K562 (cell line): ENCODE data around the gene ZNF503. TPM values are rescaled to one million over a fixed set of nuclear protein-coding genes. Genes with fewer than 3 reads are reported as not detected.

Experiments
- ATAC-seq: fragments of 200-7000 bp; cut with Tn5 transposase; 3 replicates; pipeline ENCODE4 v1.9.1; 2020; ENCODE audit warnings: moderate library complexity
- BruUV-seq: library from RNA; stranded (reverse); fragments of 400-500 nt; replicated peaks from 2 replicates; lab custom pipeline; 2021; lab: Mats Ljungman, UMichigan
- CTCF ChIA-PET: fragments of 300-600 bp; formaldehyde crosslinking; extraction: SDS; loops from one replicate; lab custom pipeline; 2021; ENCODE audit warnings: low intra/inter-chr PET ratio; lab: Yijun Ruan, JAX
- POLR2A ChIA-PET: fragments of 300-600, 350-650 bp; sonication (Branson Sonifier 250); formaldehyde crosslinking; extraction: SDS; loops from one replicate; lab custom pipeline; 2021; ENCODE audit warnings: antibody characterized with exemption, inconsistent platforms; lab: Yijun Ruan, JAX
- DNase-seq, 4 experiments: peaks; one replicate each; pipeline versions ENCODE4 v3.0.0 to v3.0.0-alpha.2; 2011 to 2018; ENCODE audit warnings: low spot score in 3 of 4, mixed read lengths in 3 of 4; ENCODE audit errors: extremely low read depth in 1 of 4
- FAIRE-seq: peaks from 2 replicates; lab custom pipeline; 2011; peaks lifted over from hg19 to GRCh38; lab: Jason Lieb, UNC
- H2AFZ ChIP-seq: 2 replicates; pipeline ENCODE4 v1.6.0; 2011; ENCODE audit warnings: low read depth, low read length, control low read depth, inconsistent platforms
- H3K27ac ChIP-seq: fragments of 200-600 bp; 3 replicates; pipeline ENCODE4 v1.8.0; 2011; ENCODE audit warnings: low read depth, mild to moderate bottlenecking, control low read depth, inconsistent platforms, low read length, moderate library complexity, mixed read lengths; ENCODE audit errors: extremely low read depth
- H3K27me3 ChIP-seq, 2 experiments: fragments of 300-600 bp in 1 of 2; 2 replicates in 1 of 2; 3 replicates in 1 of 2; pipeline versions ENCODE4 v1.6.0 to v1.8.0; 2011; ENCODE audit warnings: inconsistent platforms in 2 of 2, low read length in 2 of 2, mild to moderate bottlenecking in 1 of 2, mixed read lengths in 1 of 2, moderate library complexity in 1 of 2; ENCODE audit not compliant: control insufficient read depth in 2 of 2, insufficient read depth in 2 of 2
- H3K36me3 ChIP-seq: fragments of 300-600 bp; 3 replicates; pipeline ENCODE4 v1.8.0; 2011; ENCODE audit warnings: mild to moderate bottlenecking, low read length, inconsistent platforms; ENCODE audit not compliant: control insufficient read depth, insufficient read depth
- H3K4me1 ChIP-seq, 2 experiments: fragments of 200-600 bp in 1 of 2; replicated peaks in 1 of 2; 2 replicates in 1 of 2; 3 replicates in 1 of 2; pipeline versions ENCODE4 v1.5.1 to v1.8.0; 2011; ENCODE audit warnings: inconsistent platforms in 2 of 2, low read length in 2 of 2, mild to moderate bottlenecking in 1 of 2, mixed read lengths in 1 of 2, moderate library complexity in 1 of 2; ENCODE audit not compliant: control insufficient read depth in 2 of 2, insufficient read depth in 2 of 2
- H3K4me2 ChIP-seq: 2 replicates; pipeline ENCODE4 v1.6.1; 2011; ENCODE audit warnings: low read length, control low read depth, inconsistent platforms, mixed read lengths; ENCODE audit not compliant: insufficient read depth
- H3K4me3 ChIP-seq: fragments of 200-600 bp; sonication (generic), shearing (Covaris generic); 2 replicates; pipeline ENCODE4 v1.5.1; 2016; ENCODE audit warnings: control low read depth, inconsistent platforms
- H3K79me2 ChIP-seq: fragments of 200-600 bp; 3 replicates; pipeline ENCODE4 v1.8.0; 2011; ENCODE audit warnings: low read length, inconsistent platforms; ENCODE audit not compliant: control insufficient read depth, insufficient read depth
- H3K9ac ChIP-seq, 2 experiments: 2 replicates each; pipeline versions ENCODE4 v1.6.0 to v1.6.1; 2011; ENCODE audit warnings: low read depth in 2 of 2, low read length in 2 of 2, control low read depth in 1 of 2, inconsistent platforms in 1 of 2, mild to moderate bottlenecking in 1 of 2, mixed read lengths in 1 of 2; ENCODE audit not compliant: insufficient read depth in 1 of 2
- H3K9me1 ChIP-seq: one replicate; pipeline ENCODE4 v1.6.0; 2011; ENCODE audit warnings: inconsistent platforms, mild to moderate bottlenecking, low read length, moderate library complexity; ENCODE audit not compliant: control insufficient read depth, insufficient read depth
- H3K9me3 ChIP-seq: replicated peaks from 2 replicates; pipeline ENCODE4 v1.5.1; 2011; ENCODE audit warnings: low read depth, low read length, inconsistent platforms; ENCODE audit not compliant: control insufficient read depth, insufficient read depth
- H4K20me1 ChIP-seq: replicated peaks from 2 replicates; pipeline ENCODE4 v1.6.1; 2011; ENCODE audit warnings: low read length, inconsistent platforms, mixed read lengths; ENCODE audit not compliant: control insufficient read depth, insufficient read depth
- FOXK2 ChIP-seq, 2 experiments: fragments of 450-650 bp; IDR thresholded peaks in 1 of 2; conservative IDR thresholded peaks in 1 of 2; 2 replicates each; pipeline ENCODE4 v1.6.1; 2016; ENCODE audit warnings: low read depth in 2 of 2, mild to moderate bottlenecking in 1 of 2
- KLF1 ChIP-seq: fragments of 450-650 bp; IDR thresholded peaks from 2 replicates; pipeline ENCODE4 v1.6.1; 2016; ENCODE audit warnings: missing genetic modification characterization, missing compliant biosample characterization
- MAX ChIP-seq: sonication (generic); formaldehyde crosslinking; IDR thresholded peaks from 2 replicates; pipeline ENCODE4 v1.9.0; 2022; ENCODE audit warnings: mild to moderate bottlenecking, missing genetic modification reagents
- NBN ChIP-seq: fragments of 450-650 bp; IDR thresholded peaks from 2 replicates; pipeline ENCODE4 v1.6.1; 2016; ENCODE audit warnings: low read depth, mild to moderate bottlenecking
- NEUROD1 ChIP-seq: fragments of 150-350 bp; IDR thresholded peaks from 2 replicates; pipeline ENCODE4 v1.6.1; 2014; ENCODE audit warnings: borderline replicate concordance, low read length, low read depth; ENCODE audit not compliant: partially characterized antibody
- NFRKB ChIP-seq: fragments of 450-650 bp; IDR thresholded peaks from 2 replicates; pipeline ENCODE4 v1.6.1; 2016; ENCODE audit warnings: low read depth
- NFXL1 ChIP-seq: fragments of 450-650 bp; formaldehyde crosslinking; IDR thresholded peaks from 2 replicates; pipeline ENCODE4 v1.4.0; 2021; ENCODE audit warnings: mild to moderate bottlenecking
- RBFOX2 ChIP-seq: fragments of 200-400 bp; formaldehyde crosslinking; IDR thresholded peaks from 2 replicates; pipeline ENCODE4 v1.6.1; 2017; ENCODE audit warnings: low read depth, mild to moderate bottlenecking, low read length, moderate library complexity
- RFX7 ChIP-seq: fragments of 250-450 bp; sonication (Bioruptor Pico); IDR thresholded peaks from 2 replicates; pipeline ENCODE4 v1.5.1; 2021; ENCODE audit warnings: mild to moderate bottlenecking
- ZFPM2 ChIP-seq: fragments of 250-450 bp; sonication (Bioruptor Pico); IDR thresholded peaks from 2 replicates; pipeline ENCODE4 v1.5.1; 2022; ENCODE audit warnings: mild to moderate bottlenecking
- ZNF174 ChIP-seq: fragments of 250-450 bp; sonication (Bioruptor Pico); IDR thresholded peaks from 2 replicates; pipeline ENCODE4 v1.4.0; 2020; ENCODE audit warnings: mild to moderate bottlenecking
- ZNF224 ChIP-seq: sonication (generic); formaldehyde crosslinking; IDR thresholded peaks from 2 replicates; pipeline ENCODE4 v1.8.0; 2022; ENCODE audit warnings: mild to moderate bottlenecking, missing genetic modification reagents
- ZNF253 ChIP-seq: fragments of 250-450 bp; sonication (Bioruptor Pico); conservative IDR thresholded peaks from 2 replicates; pipeline ENCODE4 v1.6.1; 2021; ENCODE audit warnings: mild to moderate bottlenecking
- ZNF408 ChIP-seq: fragments of 250-450 bp; sonication (Bioruptor Pico); IDR thresholded peaks from 2 replicates; pipeline ENCODE4 v1.4.0; 2020; ENCODE audit warnings: low read depth, mild to moderate bottlenecking, moderate library complexity
- ZNF668 ChIP-seq: fragments of 250-450 bp; sonication (Bioruptor Pico); IDR thresholded peaks from 2 replicates; pipeline ENCODE4 v1.8.0; 2022; ENCODE audit warnings: mild to moderate bottlenecking, inconsistent platforms
- WGBS: fragments of 100-300 bp; shearing (Covaris generic); methylation state at CpG from one replicate; pipeline ENCODE4 v1.1.6; 2016; ENCODE audit warnings: low coverage, mixed read lengths; ENCODE audit not compliant: insufficient coverage; ENCODE audit errors: missing lambda C conversion rate; 5-methylcytosine and 5-hydroxymethylcytosine counted together
- in situ Hi-C: fragments of 300-500 bp; cut with MboI; formaldehyde crosslinking; loops from 4 replicates; pipeline ENCODE4 v1.15.0; 2018; ENCODE audit warnings: inconsistent platforms, mixed read lengths
- intact Hi-C: fragments of 100-400 bp; cut with micrococcal nuclease; formaldehyde crosslinking; loops from 2 replicates; pipeline ENCODE4 v1.14.2; 2022
- polyA plus RNA-seq, 8 experiments: library from polyadenylated mRNA; depleted of rRNA in 4 of 8; stranded (reverse) in 5 of 8; unstranded in 3 of 8; fragments of >200 nt; fragmentation: Nextera tagmentation in 2 of 8; fragmentation: Illumina TruSeq in 1 of 8; extraction: Ambion mirVana in 2 of 8; extraction: Trizol in 1 of 8; gene quantifications; 2 replicates each; pipeline versions ENCODE4 v1.2.1 to v1.2.3, GENCODE V29; 2011 to 2014; ENCODE audit warnings: inconsistent platforms in 1 of 8, missing spikeins in 1 of 8
- total RNA-seq, 7 experiments: library from RNA; depleted of rRNA in 6 of 7; stranded (reverse); fragments of >200 nt in 6 of 7; fragmentation: Illumina TruSeq in 2 of 7; extraction: Trizol in 2 of 7; gene quantifications; 2 replicates each; pipeline versions ENCODE4 v1.2.1 to v1.2.3, GENCODE V29; 2011 to 2021; ENCODE audit warnings: low replicate concordance in 1 of 7
- TF ChIP-seq, protein P1 (sequence below): fragments of 250-450 bp; sonication (Bioruptor Pico); IDR thresholded peaks from 2 replicates; pipeline ENCODE4 v1.4.0; 2020; ENCODE audit warnings: borderline replicate concordance
- TF ChIP-seq, protein P2 (sequence below), 2 experiments: fragments of 450-650 bp in 1 of 2; IDR thresholded peaks; 2 replicates each; pipeline ENCODE4 v1.6.1; 2011 to 2017; ENCODE audit warnings: low read depth in 2 of 2, antibody characterized with exemption in 1 of 2, borderline replicate concordance in 1 of 2, low read length in 1 of 2, mild to moderate bottlenecking in 1 of 2, mixed read lengths in 1 of 2; ENCODE audit not compliant: control insufficient read depth in 1 of 2

The ZNF503 gene
- total and polyA plus RNA-seq, 9 of the 15 experiments (the other 6 are each of a cell fraction or from before 2014, with no cell fraction given), result not detected

GRCh38 chr10:75406462-75407223 lies 5.1 kb upstream of the ZNF503 start:
- Histone ChIP-seq H3K9ac (no peak overlapping the region), H3K36me3 (no peaks in the 10 kb centered on the region), H3K9me1 (no peaks in the 10 kb centered on the region), H2AFZ (no peak overlapping the region), H4K20me1 (peaks cover 4% of the 10 kb centered on the region; the same call in 1 of the 2 replicates), H3K27me3 (peaks cover 51 to 77% of the 10 kb centered on the region in 2 experiments), H3K79me2 (no peaks in the 10 kb centered on the region), H3K9me3 (no peaks in the 10 kb centered on the region), H3K4me3 (no peak overlapping the region), H3K4me2 (no peak overlapping the region), H3K4me1 (peaks cover 0 to 64% of the 10 kb centered on the region in 2 experiments; a peak in 3 of 5 replicates), H3K27ac (no peak overlapping the region)
- no peak for TF ChIP-seq ZNF668 (CRISPR knock-in tag)
- TF ChIP-seq, protein P1, sequence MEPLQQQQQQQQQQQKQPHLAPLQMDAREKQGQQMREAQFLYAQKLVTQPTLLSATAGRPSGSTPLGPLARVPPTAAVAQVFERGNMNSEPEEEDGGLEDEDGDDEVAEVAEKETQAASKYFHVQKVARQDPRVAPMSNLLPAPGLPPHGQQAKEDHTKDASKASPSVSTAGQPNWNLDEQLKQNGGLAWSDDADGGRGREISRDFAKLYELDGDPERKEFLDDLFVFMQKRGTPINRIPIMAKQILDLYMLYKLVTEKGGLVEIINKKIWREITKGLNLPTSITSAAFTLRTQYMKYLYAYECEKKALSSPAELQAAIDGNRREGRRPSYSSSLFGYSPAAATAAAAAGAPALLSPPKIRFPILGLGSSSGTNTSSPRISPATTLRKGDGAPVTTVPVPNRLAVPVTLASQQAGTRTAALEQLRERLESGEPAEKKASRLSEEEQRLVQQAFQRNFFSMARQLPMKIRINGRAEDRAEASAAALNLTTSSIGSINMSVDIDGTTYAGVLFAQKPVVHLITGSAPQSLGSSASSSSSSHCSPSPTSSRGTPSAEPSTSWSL, result no peak
- TF ChIP-seq RFX7 (CRISPR knock-in tag), result no peak
- TF ChIP-seq NFRKB, result no peak
- TF ChIP-seq ZNF408 (CRISPR knock-in tag), result no peak
- TF ChIP-seq FOXK2 (conservative IDR thresholded peaks at IDR 0.05 in 1 of 2, IDR thresholded peaks at IDR 0.05 in 1 of 2; ENCODE audit: low read depth in 2 of 2), result no peak
- no peak for TF ChIP-seq NBN
- no peak for TF ChIP-seq RBFOX2
- no peak for TF ChIP-seq ZNF224 (CRISPR knock-in tag)
- no peak for TF ChIP-seq MAX
- no peak for TF ChIP-seq ZNF253 (CRISPR knock-in tag)
- no peak for TF ChIP-seq NEUROD1
- no peak for TF ChIP-seq ZNF174 (CRISPR knock-in tag)
- TF ChIP-seq ZFPM2, result no peak
- TF ChIP-seq NFXL1 (CRISPR knock-in tag), result no peak
- no peak for TF ChIP-seq KLF1 (tag)
- TF ChIP-seq, protein P2, sequence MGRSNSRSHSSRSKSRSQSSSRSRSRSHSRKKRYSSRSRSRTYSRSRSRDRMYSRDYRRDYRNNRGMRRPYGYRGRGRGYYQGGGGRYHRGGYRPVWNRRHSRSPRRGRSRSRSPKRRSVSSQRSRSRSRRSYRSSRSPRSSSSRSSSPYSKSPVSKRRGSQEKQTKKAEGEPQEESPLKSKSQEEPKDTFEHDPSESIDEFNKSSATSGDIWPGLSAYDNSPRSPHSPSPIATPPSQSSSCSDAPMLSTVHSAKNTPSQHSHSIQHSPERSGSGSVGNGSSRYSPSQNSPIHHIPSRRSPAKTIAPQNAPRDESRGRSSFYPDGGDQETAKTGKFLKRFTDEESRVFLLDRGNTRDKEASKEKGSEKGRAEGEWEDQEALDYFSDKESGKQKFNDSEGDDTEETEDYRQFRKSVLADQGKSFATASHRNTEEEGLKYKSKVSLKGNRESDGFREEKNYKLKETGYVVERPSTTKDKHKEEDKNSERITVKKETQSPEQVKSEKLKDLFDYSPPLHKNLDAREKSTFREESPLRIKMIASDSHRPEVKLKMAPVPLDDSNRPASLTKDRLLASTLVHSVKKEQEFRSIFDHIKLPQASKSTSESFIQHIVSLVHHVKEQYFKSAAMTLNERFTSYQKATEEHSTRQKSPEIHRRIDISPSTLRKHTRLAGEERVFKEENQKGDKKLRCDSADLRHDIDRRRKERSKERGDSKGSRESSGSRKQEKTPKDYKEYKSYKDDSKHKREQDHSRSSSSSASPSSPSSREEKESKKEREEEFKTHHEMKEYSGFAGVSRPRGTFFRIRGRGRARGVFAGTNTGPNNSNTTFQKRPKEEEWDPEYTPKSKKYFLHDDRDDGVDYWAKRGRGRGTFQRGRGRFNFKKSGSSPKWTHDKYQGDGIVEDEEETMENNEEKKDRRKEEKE (IDR thresholded peaks at IDR 0.05; ENCODE audit: borderline replicate concordance in 1 of 2, control insufficient read depth in 1 of 2, low read depth in 2 of 2, low read length in 1 of 2), result no peak
- DNase-seq, result no peak
- ATAC-seq, result no peak
- intact Hi-C loops (loop anchor here (10.0 kb wide), 3 partner anchors 518 to 1578 kb away; no protein-coding TSS in a partner anchor), in situ Hi-C loops (no loop called here)
- CTCF ChIA-PET, result no interaction called here
- POLR2A ChIA-PET, result interaction anchor here (0.9 kb wide), 1 partner anchor 11 kb away, joined by 4 read pairs; no protein-coding TSS in a partner anchor
- BruUV-seq, result no TSS peak
- FAIRE-seq, result no peak
- WGBS, result 41% methylated on average over 29 of the region's 29 CpGs
